GM06990 (cell line): ENCODE data around the gene IFI30.

Source experiments
- DNase-seq: peaks from one replicate; pipeline ENCODE4 v3.0.0-alpha.2; 2011; ENCODE audit not compliant: insufficient read length; ENCODE audit errors: extremely low read depth
- H3K27me3 ChIP-seq: replicated peaks from 2 replicates; pipeline ENCODE4 v1.6.0; 2011; ENCODE audit warnings: low read length; ENCODE audit not compliant: control insufficient read depth, insufficient read depth
- H3K36me3 ChIP-seq: 2 replicates; pipeline ENCODE4 v1.5.1; 2011; ENCODE audit warnings: low read length; ENCODE audit not compliant: control insufficient read depth, insufficient read depth
- H3K4me3 ChIP-seq: replicated peaks from 2 replicates; pipeline ENCODE4 v1.5.1; 2011; ENCODE audit warnings: low read depth, mild to moderate bottlenecking, control low read depth, low read length
- CTCF ChIP-seq: IDR thresholded peaks from 2 replicates; pipeline ENCODE4 v1.5.1; 2011; ENCODE audit warnings: low read length, control low read depth, mild to moderate bottlenecking, inconsistent platforms; ENCODE audit not compliant: insufficient read depth, poor library complexity, severe bottlenecking

The IFI30 gene

GRCh38 chr19:18218600-18218999 lies 45.0 kb downstream of the IFI30 start:
- Histone ChIP-seq H3K27me3 (no peaks in the 10 kb centered on the region), H3K4me3 (no peak overlapping the region), H3K36me3 (no peaks in the 10 kb centered on the region)
- no peak for TF ChIP-seq CTCF
- DNase-seq = no peak

GRCh38 chr19:18219911-18220631 lies 46.5 kb downstream of the IFI30 start:
- H3K36me3 ChIP-seq = no peaks in the 10 kb centered on the region
- H3K27me3 ChIP-seq = no peaks in the 10 kb centered on the region
- no peak for DNase-seq
- TF ChIP-seq CTCF = no peak
- H3K4me3 ChIP-seq = no peak overlapping the region

- H3K4me3 ChIP-seq = no peak overlapping the region
- no peak for DNase-seq
- H3K36me3 ChIP-seq = no peaks in the 10 kb centered on the region
- no peak for TF ChIP-seq CTCF
- H3K27me3 ChIP-seq = no peaks in the 10 kb centered on the region; the same call in 1 of the 2 replicates
Observed at GRCh38 chr19:18220632-18221275, 47.1 kb downstream of the IFI30 start.

- H3K36me3 ChIP-seq = no peaks in the 10 kb centered on the region
- no peak overlapping the region for H3K4me3 ChIP-seq
- TF ChIP-seq CTCF = no peak
- H3K27me3 ChIP-seq = no peaks in the 10 kb centered on the region; the same call in 1 of the 2 replicates
- DNase-seq = no peak
Observed at GRCh38 chr19:18221815-18222725, 48.5 kb downstream of the IFI30 start.

GRCh38 chr19:18223860-18224524 lies 50.4 kb downstream of the IFI30 start:
- H3K27me3 ChIP-seq = no peaks in the 10 kb centered on the region; the same call in 1 of the 2 replicates
- no peaks in the 10 kb centered on the region for H3K36me3 ChIP-seq
- TF ChIP-seq CTCF = no peak
- H3K4me3 ChIP-seq = peak overlapping the region; percentile 58
- DNase-seq = peak; percentile 74
